Esophagus muscularis mucosa (tissue), 4 donors: ENCODE results near the gene GPR33. TPM values are rescaled to one million over a fixed set of nuclear protein-coding genes. Genes with fewer than 3 reads are reported as not detected.
"Not testable (repeated sequence)": the region's sequence is repeated elsewhere in the genome, so short reads cannot be mapped to it uniquely, and the experiment has no call there.

Source experiments
- DNase-seq: peaks from one replicate; pipeline ENCODE4 v3.0.0-alpha.2; 2017; ENCODE audit errors: extremely low spot score
- H3K27ac ChIP-seq, 4 donors: fragments of 200-600 bp; sonication (generic); replicated peaks in 1 of 4; 1 replicate in 3 of 4; 2 replicates in 1 of 4; pipeline ENCODE4 v1.5.1; 2016 to 2019; ENCODE audit warnings: mild to moderate bottlenecking in 1 of 4
- H3K27me3 ChIP-seq, 4 donors: fragments of 200-600 bp; sonication (generic); one replicate each; pipeline versions ENCODE4 v1.5.1 to v1.6.0; 2016 to 2019
- H3K36me3 ChIP-seq, 4 donors: fragments of 200-600 bp; sonication (generic); one replicate each; pipeline ENCODE4 v1.5.1; 2016 to 2019
- H3K4me1 ChIP-seq, 4 donors: fragments of 200-600 bp; sonication (generic); one replicate each; pipeline ENCODE4 v1.5.1; 2016 to 2019
- H3K4me3 ChIP-seq, 4 donors: fragments of 200-600 bp; sonication (generic); 1 replicate in 2 of 4; 2 replicates in 2 of 4; pipeline ENCODE4 v1.5.1; 2016 to 2019; ENCODE audit warnings: mild to moderate bottlenecking in 4 of 4, moderate library complexity in 1 of 4
- H3K9me3 ChIP-seq, 4 donors: fragments of 200-600 bp; sonication (generic); 1 replicate in 3 of 4; 2 replicates in 1 of 4; pipeline ENCODE4 v1.5.1; 2016 to 2019
- EP300 ChIP-seq: sonication (generic); formaldehyde crosslinking; IDR thresholded peaks from one replicate; pipeline ENCODE4 v1.6.1; 2017; ENCODE audit warnings: antibody characterized with exemption
- POLR2A ChIP-seq: fragments of 450-650 bp; IDR thresholded peaks from one replicate; pipeline ENCODE4 v1.6.1; 2017; ENCODE audit warnings: antibody characterized with exemption, moderate library complexity, mild to moderate bottlenecking, low read depth
- POLR2AphosphoS5 ChIP-seq, 2 donors: sonication (generic); formaldehyde crosslinking; IDR thresholded peaks; one replicate each; pipeline ENCODE4 v1.6.1; 2017; ENCODE audit warnings: antibody characterized with exemption in 2 of 2
- WGBS: methylation state at CpG from one replicate; pipeline ENCODE4 v1.1.5; 2018; 5-methylcytosine and 5-hydroxymethylcytosine counted together
- intact Hi-C: fragments of 100-400 bp; cut with DNase I; formaldehyde crosslinking; loops from one replicate; pipeline ENCODE4 v1.15.1; 2023
- total RNA-seq, 4 donors: library from RNA; depleted of rRNA; stranded (reverse); fragments of >200 nt; gene quantifications; one replicate each; pipeline versions ENCODE4 v1.1.0 to v1.2.1, GENCODE V29; 2016
- TF ChIP-seq, protein P1 (sequence below), 3 experiments: fragments of 200-600 bp in 2 of 3; fragments of 450-650 bp in 1 of 3; sonication (generic) in 2 of 3; IDR thresholded peaks; one replicate each; pipeline ENCODE4 v1.5.1; 2017 to 2019; ENCODE audit warnings: antibody characterized with exemption in 3 of 3, mild to moderate bottlenecking in 2 of 3, moderate library complexity in 1 of 3

The GPR33 gene
- total RNA-seq, 4 donors from 2014 or later = not detected

DNA sequence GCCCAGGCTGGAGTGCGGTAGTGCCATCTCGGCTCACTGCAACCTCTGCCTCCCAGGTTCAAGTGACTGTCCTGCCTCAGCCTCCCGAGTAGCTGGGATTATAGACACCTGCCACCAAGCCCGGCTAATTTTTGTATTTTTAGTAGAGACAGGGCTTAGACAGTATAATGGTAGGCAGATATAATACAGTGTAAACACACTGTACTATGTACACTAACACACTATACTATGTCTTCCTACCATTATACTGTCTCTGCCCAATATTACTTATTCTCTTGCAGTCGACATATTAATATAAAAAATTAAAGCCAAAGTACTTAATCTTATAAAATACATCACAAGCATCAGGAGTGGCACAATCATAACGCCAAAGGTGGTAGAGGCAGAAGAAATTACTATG, 45.6 kb downstream of the GPR33 start:
- whole genome bisulfite sequencing = 87% methylated on average over 6 of the region's 6 CpGs

DNA sequence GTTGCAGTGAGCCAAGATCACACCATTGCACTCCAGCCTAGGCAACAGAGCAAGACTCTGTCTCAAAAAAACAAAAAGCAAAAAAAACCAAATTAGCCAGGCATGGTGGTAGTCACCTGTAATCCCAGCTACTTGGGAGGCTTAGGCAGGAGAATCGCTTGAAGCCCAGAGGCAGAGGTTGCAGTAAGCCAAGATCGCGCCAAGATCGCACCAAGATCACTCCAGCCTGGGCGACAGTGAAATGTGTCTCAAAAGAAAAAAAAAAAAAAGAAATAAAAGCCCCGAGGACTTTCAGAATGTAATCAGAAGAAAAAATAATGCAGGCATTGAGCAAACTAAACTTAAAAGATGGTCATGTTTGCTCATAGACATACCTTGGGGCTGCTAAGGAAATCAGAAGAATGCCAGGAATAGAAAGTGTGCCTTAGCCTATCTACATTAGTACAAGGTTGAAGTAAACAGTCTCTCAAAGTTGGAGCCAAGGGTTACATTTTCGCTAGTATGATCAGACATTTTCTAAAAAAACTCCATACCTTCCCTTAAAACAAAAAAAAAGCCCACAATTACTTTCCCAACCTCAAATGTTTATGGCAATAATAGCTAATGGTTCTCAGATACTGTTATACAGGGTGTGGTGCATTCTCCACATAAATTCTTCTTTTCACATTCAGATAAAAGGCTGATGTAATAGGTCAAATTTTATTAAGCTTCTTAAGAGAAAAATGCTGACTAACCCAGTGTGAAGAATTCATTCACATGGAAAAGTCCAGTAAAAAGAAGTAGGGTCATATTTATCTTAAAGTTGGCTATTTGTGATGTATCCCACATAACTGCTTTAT, 46.3 kb downstream of the GPR33 start:
- H3K27ac ChIP-seq = peak overlapping the region; percentile 39 to 60 (median 58)

More for the DNA sequence above, 45.6 kb downstream of the GPR33 start:
- Histone ChIP-seq H3K27me3 (no peaks in the 10 kb centered on the region), H3K9me3 (no peaks in the 10 kb centered on the region), H3K27ac (peak overlapping the region in 1 of 4 donors; percentile 56), H3K36me3 (peaks cover 0 to 11% (median 2%) of the 10 kb centered on the region in 4 donors), H3K4me1 (peaks cover 10 to 14% (median 11%) of the 10 kb centered on the region in 4 donors), H3K4me3 (no peak overlapping the region)
- DNase-seq = no peak
- intact Hi-C loops = no loop called here
- TF ChIP-seq, protein P1, sequence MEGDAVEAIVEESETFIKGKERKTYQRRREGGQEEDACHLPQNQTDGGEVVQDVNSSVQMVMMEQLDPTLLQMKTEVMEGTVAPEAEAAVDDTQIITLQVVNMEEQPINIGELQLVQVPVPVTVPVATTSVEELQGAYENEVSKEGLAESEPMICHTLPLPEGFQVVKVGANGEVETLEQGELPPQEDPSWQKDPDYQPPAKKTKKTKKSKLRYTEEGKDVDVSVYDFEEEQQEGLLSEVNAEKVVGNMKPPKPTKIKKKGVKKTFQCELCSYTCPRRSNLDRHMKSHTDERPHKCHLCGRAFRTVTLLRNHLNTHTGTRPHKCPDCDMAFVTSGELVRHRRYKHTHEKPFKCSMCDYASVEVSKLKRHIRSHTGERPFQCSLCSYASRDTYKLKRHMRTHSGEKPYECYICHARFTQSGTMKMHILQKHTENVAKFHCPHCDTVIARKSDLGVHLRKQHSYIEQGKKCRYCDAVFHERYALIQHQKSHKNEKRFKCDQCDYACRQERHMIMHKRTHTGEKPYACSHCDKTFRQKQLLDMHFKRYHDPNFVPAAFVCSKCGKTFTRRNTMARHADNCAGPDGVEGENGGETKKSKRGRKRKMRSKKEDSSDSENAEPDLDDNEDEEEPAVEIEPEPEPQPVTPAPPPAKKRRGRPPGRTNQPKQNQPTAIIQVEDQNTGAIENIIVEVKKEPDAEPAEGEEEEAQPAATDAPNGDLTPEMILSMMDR (IDR thresholded peaks at IDR 0.05) = no peak
- TF ChIP-seq EP300 (no peak), POLR2AphosphoS5 (IDR thresholded peaks at IDR 0.05) (no peak), POLR2A (no peak)

DNA sequence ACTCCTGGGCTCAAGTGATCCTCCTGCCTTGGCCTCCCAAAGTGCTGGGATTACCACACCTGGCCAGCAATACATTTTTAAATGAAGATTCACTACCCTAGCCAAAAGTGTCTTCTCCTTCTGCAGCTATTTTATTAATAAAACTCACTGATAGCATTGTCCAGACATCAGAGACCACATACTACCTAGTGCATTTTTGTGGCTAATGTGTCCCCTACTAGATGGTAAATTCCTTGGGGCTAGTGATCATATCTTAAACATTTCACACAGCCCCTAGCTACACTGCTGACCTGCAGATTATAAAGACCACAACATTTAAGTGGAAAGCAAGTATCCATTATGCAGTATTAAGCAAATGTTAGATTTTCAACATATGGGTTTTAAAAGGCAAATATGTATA, 47.6 kb downstream of the GPR33 start:
- TF ChIP-seq POLR2A = no peak
- TF ChIP-seq POLR2AphosphoS5 (IDR thresholded peaks at IDR 0.05) = no peak
- no peak for TF ChIP-seq EP300
- TF ChIP-seq, protein P1 (IDR thresholded peaks at IDR 0.05) = no peak
- Histone ChIP-seq H3K27me3 (no peaks in the 10 kb centered on the region), H3K27ac (no peak overlapping the region), H3K4me1 (peaks cover 10 to 17% (median 15%) of the 10 kb centered on the region in 4 donors), H3K36me3 (peaks cover 0 to 2% (median 0%) of the 10 kb centered on the region in 4 donors), H3K9me3 (no peaks in the 10 kb centered on the region), H3K4me3 (no peak overlapping the region)
- intact Hi-C loops = no loop called here
- DNase-seq = no peak

More for the DNA sequence above, 46.3 kb downstream of the GPR33 start:
- WGBS = 50% methylated on average over 7 of the region's 7 CpGs
- Histone ChIP-seq H3K4me1 (peaks cover 10 to 14% (median 11%) of the 10 kb centered on the region in 4 donors), H3K36me3 (peaks cover 0 to 6% (median 0%) of the 10 kb centered on the region in 4 donors), H3K27me3 (no peaks in the 10 kb centered on the region), H3K4me3 (no peak overlapping the region), H3K9me3 (no peaks in the 10 kb centered on the region)
- no peak for DNase-seq
- no peak for TF ChIP-seq POLR2A
- TF ChIP-seq POLR2AphosphoS5 (IDR thresholded peaks at IDR 0.05) = no peak
- TF ChIP-seq, protein P1 (IDR thresholded peaks at IDR 0.05) = no peak
- no peak for TF ChIP-seq EP300
- intact Hi-C loops = no loop called here

DNA sequence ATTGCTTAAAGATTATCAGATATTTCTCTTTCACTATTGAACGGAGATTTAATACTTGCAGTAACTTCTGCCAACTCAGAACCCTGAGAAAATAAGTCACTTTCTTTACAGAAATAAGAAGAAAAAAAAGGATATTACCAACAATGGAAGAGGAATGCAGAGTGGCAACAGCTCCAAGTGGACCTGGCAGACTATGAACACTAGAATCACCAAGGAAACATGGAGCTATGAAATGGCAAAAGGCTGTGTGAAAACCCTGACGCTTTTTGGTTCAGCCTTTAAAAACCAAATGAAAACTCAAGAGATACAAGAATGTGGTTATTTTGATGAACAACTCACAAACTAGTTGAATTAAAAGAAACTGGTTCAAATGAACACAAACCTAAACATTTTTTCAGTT, 48.3 kb downstream of the GPR33 start:
- Histone ChIP-seq H3K4me3 (no peak overlapping the region), H3K36me3 (no peaks in the 10 kb centered on the region), H3K27ac (no peak overlapping the region), H3K9me3 (no peaks in the 10 kb centered on the region), H3K4me1 (peaks cover 10 to 24% (median 22%) of the 10 kb centered on the region in 4 donors), H3K27me3 (no peaks in the 10 kb centered on the region)
- TF ChIP-seq EP300 (no peak), POLR2A (no peak), POLR2AphosphoS5 (IDR thresholded peaks at IDR 0.05) (no peak)
- TF ChIP-seq, protein P1 (IDR thresholded peaks at IDR 0.05) = no peak
- intact Hi-C loops = no loop called here
- DNase-seq = no peak
- whole genome bisulfite sequencing = 82% methylated on average over 2 of the region's 2 CpGs

DNA sequence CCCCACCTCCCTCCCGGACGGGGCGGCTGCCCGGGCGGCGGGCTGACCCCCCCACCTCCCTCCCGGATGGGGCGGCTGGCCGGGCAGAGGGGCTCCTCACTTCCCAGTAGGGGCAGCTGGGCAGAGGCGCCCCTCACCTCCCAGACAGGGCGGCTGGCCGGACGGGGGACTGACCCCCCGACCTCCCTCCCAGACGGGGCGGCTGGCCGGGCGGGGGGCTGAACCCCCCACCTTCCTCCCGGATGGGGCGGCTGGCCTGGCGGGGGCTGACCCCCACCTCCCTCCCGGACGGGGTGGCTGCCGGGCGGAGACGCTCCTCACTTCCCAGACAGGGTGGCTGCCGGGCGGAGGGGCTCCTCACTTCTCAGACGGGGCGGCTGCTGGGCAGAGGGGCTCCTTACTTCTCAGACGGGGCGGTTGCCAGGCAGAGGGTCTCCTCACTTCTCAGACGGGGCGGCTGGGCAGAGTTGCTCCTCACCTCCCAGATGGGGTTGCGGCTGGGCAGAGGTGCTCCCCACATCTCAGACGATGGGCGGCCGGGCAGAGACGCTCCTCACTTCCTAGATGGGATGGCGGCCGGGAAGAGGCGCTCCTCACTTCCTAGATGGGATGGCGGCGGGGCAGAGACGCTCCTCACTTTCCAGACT, 50.7 kb downstream of the GPR33 start:
- H3K9me3 ChIP-seq, H3K4me3 ChIP-seq, H3K27ac ChIP-seq, DNase-seq, H3K27me3 ChIP-seq, H3K36me3 ChIP-seq, intact Hi-C loops: not testable (repeated sequence)
- H3K4me1 ChIP-seq = peaks cover 9 to 24% (median 22%) of the 10 kb centered on the region in 4 donors
- 100% methylated on average over 6 of the region's 45 CpGs for WGBS
